ENCODE results near the gene PDX1. TPM values are rescaled to one million over a fixed set of nuclear protein-coding genes. Genes with fewer than 3 reads are reported as not detected.

Gene PDX1
- total RNA-seq, 4 donors from 2014 or later, result not detected

DNA sequence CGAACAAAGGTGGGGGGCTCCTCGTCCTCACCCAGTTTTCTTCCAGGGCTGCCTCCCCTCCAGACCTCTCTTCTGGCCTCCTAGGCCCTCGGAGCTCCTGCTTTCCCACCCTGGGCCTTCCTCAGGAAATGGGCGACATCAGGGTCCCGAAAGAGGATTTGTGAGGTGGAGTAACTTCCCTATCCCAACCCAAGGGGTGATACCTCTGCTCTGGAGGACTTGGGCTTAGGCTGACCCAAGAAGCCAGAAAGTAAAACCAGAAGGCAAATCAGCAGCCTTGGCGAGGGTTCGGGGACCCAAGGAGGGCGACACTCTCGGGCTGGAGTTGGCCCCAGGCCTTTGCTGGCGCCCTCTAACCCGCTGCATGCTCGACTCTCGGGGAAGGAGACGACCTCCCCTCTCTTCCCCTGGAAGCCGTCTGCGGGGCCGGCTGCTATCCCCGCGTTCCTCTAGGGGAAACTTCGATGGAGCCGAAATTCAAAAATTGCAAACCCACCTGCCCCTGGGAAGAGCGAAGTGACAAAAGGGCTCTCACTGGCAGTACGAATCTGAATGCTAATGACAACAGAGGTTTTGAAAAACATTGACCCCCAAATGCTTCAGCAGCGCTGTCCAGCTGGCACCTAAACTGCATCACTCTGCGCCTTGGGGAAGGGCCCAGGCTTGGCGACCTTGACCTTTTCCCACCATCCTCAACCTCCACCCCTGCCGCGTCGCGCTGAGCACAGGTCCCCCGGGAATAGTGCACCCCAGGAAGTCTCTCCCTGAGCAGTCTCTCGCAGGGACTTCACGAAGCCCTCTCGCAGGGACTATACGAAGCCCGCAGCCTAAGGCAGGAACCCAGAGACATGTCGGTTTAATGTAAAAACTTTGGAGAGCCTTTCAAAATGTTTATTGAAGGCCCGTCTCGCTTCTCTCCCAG, 2.4 kb downstream of the PDX1 start:
- no peak for ATAC-seq (ENCODE audit: low FRiP score)
- TF ChIP-seq CTCF (IDR thresholded peaks at IDR 0.05), result no peak
- DNase-seq (ENCODE audit: low spot score), result no peak

- ATAC-seq (ENCODE audit: low FRiP score), result no peak
- no peak for TF ChIP-seq CTCF (IDR thresholded peaks at IDR 0.05)
- DNase-seq (ENCODE audit: low spot score), result no peak
Measured at GRCh38 chr13:27922883-27923612, 3.2 kb downstream of the PDX1 start.

DNA sequence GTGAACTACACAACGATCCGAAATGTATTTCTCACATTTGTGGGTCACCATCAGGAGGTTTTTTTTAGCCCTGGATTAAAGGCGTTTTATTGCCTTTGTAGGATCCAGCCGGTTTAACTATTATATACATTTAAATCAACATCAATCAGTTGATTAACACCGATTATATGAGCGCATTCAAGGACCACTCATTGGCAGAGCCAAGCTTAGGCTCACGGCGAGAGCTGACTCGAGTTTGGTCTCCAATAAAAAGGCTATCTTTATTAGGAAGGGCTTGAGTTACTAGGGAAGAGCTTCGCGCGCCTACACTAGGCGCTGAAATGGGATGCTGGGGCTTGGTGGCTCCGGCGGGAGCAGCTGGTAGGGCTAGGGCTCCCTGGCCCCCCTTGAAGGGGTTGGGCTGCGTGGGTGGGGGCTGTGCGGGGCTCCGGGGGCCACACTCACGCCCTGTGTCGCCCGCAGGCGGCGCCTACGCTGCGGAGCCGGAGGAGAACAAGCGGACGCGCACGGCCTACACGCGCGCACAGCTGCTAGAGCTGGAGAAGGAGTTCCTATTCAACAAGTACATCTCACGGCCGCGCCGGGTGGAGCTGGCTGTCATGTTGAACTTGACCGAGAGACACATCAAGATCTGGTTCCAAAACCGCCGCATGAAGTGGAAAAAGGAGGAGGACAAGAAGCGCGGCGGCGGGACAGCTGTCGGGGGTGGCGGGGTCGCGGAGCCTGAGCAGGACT, 4.2 kb downstream of the PDX1 start:
- TF ChIP-seq CTCF (IDR thresholded peaks at IDR 0.05), result no peak
- DNase-seq (ENCODE audit: low spot score) (no peak), ATAC-seq (ENCODE audit: low FRiP score) (no peak)

GRCh38 chr13:27924529-27925141, 4.8 kb downstream of the PDX1 start:
- ATAC-seq (ENCODE audit: low FRiP score), result no peak
- no peak for TF ChIP-seq CTCF (IDR thresholded peaks at IDR 0.05)
- DNase-seq (ENCODE audit: low spot score), result no peak

GRCh38 chr13:27925220-27925991, 5.6 kb downstream of the PDX1 start:
- DNase-seq (ENCODE audit: low spot score), result no peak
- no peak for TF ChIP-seq CTCF (IDR thresholded peaks at IDR 0.05)
- no peak for ATAC-seq (ENCODE audit: low FRiP score)
